Transverse colon (tissue), 3 donors: ENCODE data around the gene TRPM8.

Experiments used
- EP300 ChIP-seq: sonication (generic); formaldehyde crosslinking; IDR thresholded peaks from one replicate; pipeline ENCODE4 v1.6.1; 2017; ENCODE audit warnings: antibody characterized with exemption, low read depth
- TF ChIP-seq, protein P1 (sequence below), 5 experiments: fragments of 200-600 bp in 3 of 5; fragments of 450-650 bp in 2 of 5; sonication (generic) in 3 of 5; IDR thresholded peaks; 1 replicate in 2 of 5; 2 replicates in 3 of 5; pipeline ENCODE4 v1.5.1; 2016 to 2017; ENCODE audit warnings: antibody characterized with exemption in 5 of 5, inconsistent platforms in 3 of 5, mild to moderate bottlenecking in 2 of 5, moderate library complexity in 1 of 5

DNA sequence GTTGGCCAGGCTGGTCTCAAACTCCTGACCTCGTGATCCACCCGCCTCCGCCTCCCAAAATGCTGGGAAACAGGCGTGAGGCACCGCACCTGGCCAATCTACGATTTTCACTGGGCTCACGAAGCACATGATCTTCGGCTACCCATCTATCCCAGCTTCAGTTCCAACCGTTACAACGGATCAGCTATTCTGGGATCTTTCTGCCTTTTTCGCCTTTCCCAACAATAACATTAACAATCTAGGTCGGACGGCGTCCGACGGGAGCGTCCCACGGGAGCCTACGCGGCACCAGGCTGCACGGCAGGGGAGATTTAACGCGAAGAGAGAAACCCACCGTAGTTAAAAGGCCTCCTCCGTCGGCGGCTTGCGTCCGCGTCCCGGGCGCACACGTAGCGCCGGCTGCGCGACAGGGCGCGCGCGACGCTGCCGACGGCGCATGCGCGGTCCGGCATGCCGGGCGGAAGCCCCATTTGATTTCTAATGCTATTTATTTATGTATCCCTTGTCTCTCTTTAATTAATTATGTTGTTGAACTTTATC lies 49.1 kb upstream of the TRPM8 start, which contains the start of gene MSL3B:
- TF ChIP-seq, protein P1, sequence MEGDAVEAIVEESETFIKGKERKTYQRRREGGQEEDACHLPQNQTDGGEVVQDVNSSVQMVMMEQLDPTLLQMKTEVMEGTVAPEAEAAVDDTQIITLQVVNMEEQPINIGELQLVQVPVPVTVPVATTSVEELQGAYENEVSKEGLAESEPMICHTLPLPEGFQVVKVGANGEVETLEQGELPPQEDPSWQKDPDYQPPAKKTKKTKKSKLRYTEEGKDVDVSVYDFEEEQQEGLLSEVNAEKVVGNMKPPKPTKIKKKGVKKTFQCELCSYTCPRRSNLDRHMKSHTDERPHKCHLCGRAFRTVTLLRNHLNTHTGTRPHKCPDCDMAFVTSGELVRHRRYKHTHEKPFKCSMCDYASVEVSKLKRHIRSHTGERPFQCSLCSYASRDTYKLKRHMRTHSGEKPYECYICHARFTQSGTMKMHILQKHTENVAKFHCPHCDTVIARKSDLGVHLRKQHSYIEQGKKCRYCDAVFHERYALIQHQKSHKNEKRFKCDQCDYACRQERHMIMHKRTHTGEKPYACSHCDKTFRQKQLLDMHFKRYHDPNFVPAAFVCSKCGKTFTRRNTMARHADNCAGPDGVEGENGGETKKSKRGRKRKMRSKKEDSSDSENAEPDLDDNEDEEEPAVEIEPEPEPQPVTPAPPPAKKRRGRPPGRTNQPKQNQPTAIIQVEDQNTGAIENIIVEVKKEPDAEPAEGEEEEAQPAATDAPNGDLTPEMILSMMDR (IDR thresholded peaks at IDR 0.05) = no peak
- no peak for TF ChIP-seq EP300
